Stimulated activated CD8-positive, alpha-beta memory T cell treated with anti-CD3 and anti-CD28 coated beads, Interleukin-12 subunit alpha, Interleukin-12 subunit beta, amount 100 ng/mL, for 4 hours (primary cell): ENCODE measurements around the gene CCDC192.
"Not testable (repeated sequence)": the region's sequence is repeated elsewhere in the genome, so short reads cannot be mapped to it uniquely, and the experiment has no call there.

ENCODE experiments used
- DNase-seq: peaks from one replicate; pipeline ENCODE4 v3.0.0-alpha.2; 2020; ENCODE audit warnings: low read depth

Gene CCDC192

GRCh38 chr5:127702926-127703561 is at the start of gene CCDC192:
Gene CCDC192, plus strand, starts transcription at chr5:127703391. Its CDS starts 55 bp downstream, at chr5:127703446.
- DNase-seq, result no peak

- no peak for DNase-seq
These were observed 46.4 kb upstream of the CCDC192 start for GRCh38 chr5:127656825-127657224.

GRCh38 chr5:127660047-127660733 is 43.0 kb upstream of the CCDC192 start:
- no peak for DNase-seq

DNA sequence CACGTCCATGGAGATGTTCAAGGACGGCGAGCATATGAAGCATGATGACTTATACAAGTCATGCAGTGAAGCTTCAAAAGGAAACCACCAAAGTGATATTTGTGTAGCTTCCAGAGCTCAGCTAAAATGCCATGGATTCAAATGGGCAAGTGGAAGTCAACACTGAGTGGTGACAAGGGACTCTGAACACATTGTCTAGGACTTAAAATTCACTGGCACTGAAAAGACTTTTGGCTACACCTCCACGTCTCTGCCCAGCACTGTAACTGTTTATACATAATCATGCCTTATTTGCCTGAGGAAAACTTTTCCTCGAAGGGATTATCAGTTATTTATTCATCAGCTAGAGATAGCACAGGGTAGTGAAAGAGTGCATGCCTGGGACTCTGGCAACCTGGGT is 39.1 kb upstream of the CCDC192 start:
- no peak for DNase-seq

DNA sequence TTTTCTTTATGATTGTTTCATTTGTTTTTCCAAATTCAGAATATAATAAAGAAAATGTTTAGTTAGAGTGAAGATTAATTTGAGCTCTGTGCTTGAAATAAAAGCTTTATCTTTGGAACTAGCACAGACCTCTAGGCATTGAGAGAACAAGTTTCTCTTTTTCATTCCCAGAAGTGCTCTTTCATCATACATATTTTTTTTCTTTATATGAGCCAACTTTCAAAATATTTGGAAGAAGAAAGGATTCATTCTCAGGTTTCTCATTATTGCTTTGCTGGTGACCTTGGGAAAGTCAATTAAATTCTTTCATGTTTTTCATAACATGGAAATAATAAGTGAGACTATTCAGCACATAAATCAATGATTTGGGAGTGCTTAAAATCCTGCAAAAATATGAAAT is 37.5 kb upstream of the CCDC192 start:
- no peak for DNase-seq

GRCh38 chr5:127666043-127666716 is 37.0 kb upstream of the CCDC192 start:
- DNase-seq, result no peak

DNA sequence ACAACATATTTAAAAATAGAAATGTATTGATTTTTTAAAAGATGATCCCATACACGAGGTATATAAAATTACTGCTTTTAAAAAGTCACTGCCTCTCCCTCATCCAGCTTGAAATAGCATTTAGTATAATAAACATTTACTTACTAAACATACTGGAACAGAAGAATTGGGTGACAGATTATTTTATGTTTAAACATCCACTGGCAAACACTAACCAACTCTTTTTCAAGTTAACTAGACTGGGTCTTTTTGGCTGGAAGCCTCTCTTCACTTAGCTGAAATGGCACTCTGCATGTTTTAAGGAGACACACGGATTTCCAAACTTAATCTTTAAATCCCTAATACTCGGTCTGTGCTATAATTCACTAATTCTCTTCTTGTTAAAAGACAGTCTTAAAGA is 35.3 kb upstream of the CCDC192 start:
- DNase-seq, result no peak

DNA sequence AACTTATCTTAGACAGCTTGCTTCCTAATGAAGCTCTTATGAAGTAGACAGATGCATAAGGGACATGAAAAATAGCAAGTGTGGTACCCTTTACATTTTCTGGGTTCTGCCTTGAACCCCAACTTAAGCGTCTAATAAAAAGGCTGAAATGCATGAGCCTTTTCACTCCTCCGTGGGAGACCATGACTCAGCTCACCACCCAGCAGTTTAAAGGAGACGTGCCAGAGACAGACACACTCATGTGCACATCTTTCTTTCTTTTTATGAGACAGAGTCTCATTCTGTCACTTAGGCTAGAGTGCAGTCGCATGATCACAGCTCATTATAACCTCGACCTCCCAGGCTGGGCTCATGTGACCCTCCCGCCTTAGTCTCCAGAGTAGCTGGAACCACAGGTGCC is 32.0 kb upstream of the CCDC192 start:
- DNase-seq, result no peak

DNA sequence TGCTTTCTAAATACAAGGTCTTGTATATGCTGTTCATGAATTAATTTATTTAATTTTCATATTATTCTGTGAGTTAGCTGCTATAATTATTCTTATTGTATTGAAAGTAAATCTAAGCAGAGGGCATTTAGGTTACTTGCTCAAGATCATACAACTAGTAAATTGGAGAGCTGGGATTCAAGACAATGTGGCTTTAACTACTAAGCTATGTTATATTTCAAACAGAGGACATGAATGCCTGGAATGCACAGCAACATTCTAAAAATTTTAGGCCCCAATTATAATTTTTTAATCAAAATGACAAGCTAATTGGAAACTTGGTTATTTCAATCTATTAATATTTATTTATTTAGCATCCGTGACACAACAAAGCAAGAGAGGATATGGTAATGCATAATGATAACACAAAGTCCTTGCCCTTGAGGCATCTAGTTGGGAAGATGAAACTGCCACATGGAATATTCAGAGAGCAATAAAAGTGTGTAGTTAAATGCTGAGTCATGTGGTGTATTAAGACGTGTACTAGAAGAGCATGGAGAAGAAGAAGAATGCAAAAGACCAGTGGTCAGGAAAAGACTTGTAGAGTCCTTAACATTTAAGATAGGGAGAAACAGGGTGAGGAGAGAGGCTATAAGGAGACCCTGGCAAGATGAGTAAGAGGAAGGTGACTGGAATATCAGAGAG is 29.9 kb upstream of the CCDC192 start:
- no peak for DNase-seq

- DNase-seq, result not testable (repeated sequence)
These were observed 26.2 kb upstream of the CCDC192 start for GRCh38 chr5:127676951-127677350.

GRCh38 chr5:127679691-127680330 is 23.4 kb upstream of the CCDC192 start:
- not testable (repeated sequence) for DNase-seq

- DNase-seq, result no peak
These were observed 22.6 kb upstream of the CCDC192 start for GRCh38 chr5:127680595-127680994.

- DNase-seq, result no peak
These were observed 20.2 kb upstream of the CCDC192 start for GRCh38 chr5:127683008-127683407.

- DNase-seq, result no peak
These were observed 18.3 kb upstream of the CCDC192 start for GRCh38 chr5:127684726-127685467.

GRCh38 chr5:127685662-127686061 is 17.5 kb upstream of the CCDC192 start:
- DNase-seq, result no peak

DNA sequence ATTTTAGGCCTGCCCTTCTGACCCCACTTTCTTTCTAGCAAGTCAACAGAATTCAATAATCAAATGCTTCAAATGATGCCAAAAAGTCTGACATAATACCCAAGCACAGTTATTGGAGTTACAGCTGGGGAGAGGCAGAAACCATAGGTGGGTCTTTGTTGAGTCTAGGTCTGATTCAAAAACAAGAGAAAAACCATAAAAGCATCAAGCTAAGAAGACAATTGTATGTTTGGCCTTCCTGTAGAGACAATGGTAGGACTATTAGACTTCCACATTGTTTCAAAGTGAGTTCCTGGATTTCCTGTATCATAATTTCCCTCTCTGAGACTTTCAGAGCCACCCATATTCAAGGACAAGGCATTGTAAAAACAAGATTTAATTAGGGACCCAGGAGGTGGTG is 16.8 kb upstream of the CCDC192 start:
- no peak for DNase-seq

DNA sequence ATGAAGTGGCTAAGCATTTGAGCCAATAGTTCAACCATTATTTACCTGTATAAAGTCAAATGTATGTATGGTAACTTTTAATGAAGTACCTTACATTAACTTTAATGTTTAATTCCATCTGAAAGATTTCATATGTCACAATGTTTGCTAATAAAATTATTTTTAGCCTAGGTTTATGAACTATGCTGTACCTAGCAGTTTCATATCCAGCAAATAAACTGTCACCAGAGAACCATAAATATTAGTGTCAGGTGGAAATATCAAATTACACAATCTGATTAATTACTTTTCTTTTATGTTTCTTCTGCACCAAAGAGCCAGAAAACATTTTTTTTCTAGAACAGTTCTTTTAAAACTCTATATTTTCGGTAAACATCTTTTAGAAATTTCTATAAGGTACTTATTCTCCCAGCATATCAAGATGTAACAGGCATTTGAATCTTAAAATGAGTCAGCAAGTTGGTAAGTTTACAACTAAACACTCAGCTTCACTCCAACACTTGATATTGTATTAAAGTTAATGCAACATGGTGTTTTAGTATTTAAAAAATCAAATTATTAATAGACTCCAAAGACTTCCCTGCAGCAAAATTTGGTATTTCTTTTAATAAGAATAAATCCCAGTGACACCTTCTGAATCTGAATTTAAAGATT is 8.5 kb upstream of the CCDC192 start:
- DNase-seq, result no peak

DNA sequence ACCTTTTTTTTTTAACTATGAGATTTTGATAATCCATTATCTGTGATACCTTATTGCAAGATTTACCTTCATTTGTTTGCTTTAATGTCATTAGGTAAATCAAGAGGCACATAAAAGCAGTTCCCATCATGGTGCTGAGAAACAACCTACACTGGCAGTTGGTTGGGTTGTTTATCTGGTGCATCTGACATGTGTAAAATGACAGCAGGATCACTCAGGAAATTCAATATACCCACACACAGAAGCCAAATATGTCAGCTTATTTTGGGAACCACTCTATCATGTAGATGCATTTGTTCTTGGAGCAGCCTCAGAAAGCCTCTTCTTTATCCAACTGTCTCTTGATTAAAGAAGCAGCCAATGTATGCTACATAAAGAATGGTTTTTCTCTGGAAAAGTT is 7.8 kb upstream of the CCDC192 start:
- no peak for DNase-seq

DNA sequence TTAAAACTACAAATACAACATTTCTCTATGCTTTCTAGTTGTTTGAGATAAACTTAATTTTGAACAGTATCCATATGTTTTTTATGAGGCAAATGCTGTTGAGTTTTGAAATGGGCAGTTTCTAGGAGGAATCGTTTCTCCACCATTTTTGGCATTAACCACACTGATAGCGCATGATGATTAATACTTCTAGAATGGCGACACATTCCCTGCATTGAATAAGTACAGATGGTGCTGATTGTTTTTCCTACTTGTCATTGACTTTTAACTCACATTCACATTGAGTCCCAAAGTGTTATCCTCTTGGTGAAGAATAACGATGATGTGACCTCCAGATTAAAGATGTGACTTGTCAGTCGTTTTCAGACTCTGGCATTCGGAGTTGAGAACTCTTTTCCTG is 6.5 kb upstream of the CCDC192 start:
- no peak for DNase-seq

- no peak for DNase-seq
These were observed 5.1 kb upstream of the CCDC192 start for GRCh38 chr5:127697894-127698600.
